ENCODE results near the gene SNAPIN.
"Not testable (repeated sequence)": the region's sequence is repeated elsewhere in the genome, so short reads cannot be mapped to it uniquely, and the experiment has no call there.

The SNAPIN gene

GRCh38 chr1:153627715-153628626, 30.5 kb upstream of the SNAPIN start, which contains the start of gene S100A1:
Gene S100A1 (plus strand): TSS chr1:153628434. CDS start chr1:153630522, 2,088 bp downstream.
- DNase-seq = no peak

- DNase-seq = no peak
These were observed 29.7 kb upstream of the SNAPIN start for GRCh38 chr1:153628638-153629342.

GRCh38 chr1:153629343-153629665, 29.2 kb upstream of the SNAPIN start:
- DNase-seq = no peak

- no peak for DNase-seq
These were observed 28.5 kb upstream of the SNAPIN start for GRCh38 chr1:153629971-153630370.

GRCh38 chr1:153630384-153630783, 28.1 kb upstream of the SNAPIN start:
- DNase-seq = no peak

GRCh38 chr1:153631047-153632022, 27.2 kb upstream of the SNAPIN start:
- no peak for DNase-seq

GRCh38 chr1:153633161-153633753, 25.2 kb upstream of the SNAPIN start:
- no peak for DNase-seq

GRCh38 chr1:153633754-153634665, 24.5 kb upstream of the SNAPIN start, which contains the start of gene CHTOP:
Gene CHTOP (plus strand): TSS chr1:153634066. CDS start chr1:153636589, 2,523 bp downstream.
- peak; percentile 95 for DNase-seq

- no peak for DNase-seq
These were observed 22.6 kb upstream of the SNAPIN start for GRCh38 chr1:153635872-153636271.

GRCh38 chr1:153636312-153636711, 22.2 kb upstream of the SNAPIN start:
- DNase-seq = no peak

- no peak for DNase-seq
These were observed 20.2 kb upstream of the SNAPIN start for GRCh38 chr1:153638261-153638660.

- DNase-seq = no peak
These were observed 19.2 kb upstream of the SNAPIN start for GRCh38 chr1:153639280-153639679.

- not testable (repeated sequence) for DNase-seq
These were observed 18.3 kb upstream of the SNAPIN start for GRCh38 chr1:153640213-153640612.

- no peak for DNase-seq
These were observed 17.6 kb upstream of the SNAPIN start for GRCh38 chr1:153640861-153641260.

GRCh38 chr1:153642161-153642560, 16.3 kb upstream of the SNAPIN start:
- no peak for DNase-seq

- no peak for DNase-seq
These were observed 15.4 kb upstream of the SNAPIN start for GRCh38 chr1:153643100-153643499.

- no peak for DNase-seq
These were observed 14.7 kb upstream of the SNAPIN start for GRCh38 chr1:153643816-153644215.

GRCh38 chr1:153646672-153647345, 11.7 kb upstream of the SNAPIN start:
- no peak for DNase-seq

- DNase-seq = no peak
These were observed 11.2 kb upstream of the SNAPIN start for GRCh38 chr1:153647346-153647714.

GRCh38 chr1:153648000-153648643, 10.4 kb upstream of the SNAPIN start:
- DNase-seq = no peak

Measured in activated CD8-positive, alpha-beta memory T cell treated with anti-CD3 and anti-CD28 coated beads, Interleukin-2, amount 50 U/mL, for 4 hours (primary cell).